ENCODE results near the gene UBR1.

Gene UBR1

DNA sequence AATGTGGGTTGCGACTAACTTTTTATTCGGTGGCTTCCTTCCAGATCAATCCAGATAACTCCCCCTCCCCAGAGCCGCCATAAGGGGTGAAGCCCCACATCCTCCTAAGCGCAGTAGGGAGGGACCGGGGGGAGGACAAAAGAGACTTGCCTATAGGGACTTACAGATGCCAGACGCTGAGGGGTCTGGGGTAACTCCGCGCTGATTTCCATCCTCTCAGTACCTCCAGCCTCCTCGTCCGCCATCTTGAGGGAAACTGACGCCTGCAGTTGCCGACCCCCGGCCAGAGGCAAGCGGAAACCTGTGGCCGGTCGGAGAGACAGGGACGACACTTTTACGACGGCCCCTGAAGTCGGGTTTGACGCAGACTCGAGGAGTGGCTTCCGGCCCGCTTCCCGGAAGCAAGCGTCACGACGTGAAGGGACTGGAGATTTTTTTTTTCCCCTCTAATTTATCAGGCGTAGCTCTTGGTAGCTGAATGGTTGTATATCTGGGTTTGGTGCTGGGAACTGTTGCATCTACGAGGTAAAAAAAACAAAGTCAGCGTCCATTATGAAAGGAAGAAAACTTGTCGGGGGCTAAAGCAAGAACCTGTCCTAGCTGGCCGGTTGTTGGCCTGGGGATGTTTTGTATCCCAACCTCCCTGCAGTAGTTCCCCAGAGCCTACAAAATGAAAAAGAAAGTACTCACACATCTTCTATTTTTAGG, at the start of gene UBR1:
TSS of gene UBR1 (minus strand) at position 261 of the 708 bp plus-strand sequence. CDS start at position 245, 16 bp downstream.
- H3K27ac ChIP-seq, result peak within 1 kb of the TSS; percentile 74
- TF ChIP-seq, protein P1, sequence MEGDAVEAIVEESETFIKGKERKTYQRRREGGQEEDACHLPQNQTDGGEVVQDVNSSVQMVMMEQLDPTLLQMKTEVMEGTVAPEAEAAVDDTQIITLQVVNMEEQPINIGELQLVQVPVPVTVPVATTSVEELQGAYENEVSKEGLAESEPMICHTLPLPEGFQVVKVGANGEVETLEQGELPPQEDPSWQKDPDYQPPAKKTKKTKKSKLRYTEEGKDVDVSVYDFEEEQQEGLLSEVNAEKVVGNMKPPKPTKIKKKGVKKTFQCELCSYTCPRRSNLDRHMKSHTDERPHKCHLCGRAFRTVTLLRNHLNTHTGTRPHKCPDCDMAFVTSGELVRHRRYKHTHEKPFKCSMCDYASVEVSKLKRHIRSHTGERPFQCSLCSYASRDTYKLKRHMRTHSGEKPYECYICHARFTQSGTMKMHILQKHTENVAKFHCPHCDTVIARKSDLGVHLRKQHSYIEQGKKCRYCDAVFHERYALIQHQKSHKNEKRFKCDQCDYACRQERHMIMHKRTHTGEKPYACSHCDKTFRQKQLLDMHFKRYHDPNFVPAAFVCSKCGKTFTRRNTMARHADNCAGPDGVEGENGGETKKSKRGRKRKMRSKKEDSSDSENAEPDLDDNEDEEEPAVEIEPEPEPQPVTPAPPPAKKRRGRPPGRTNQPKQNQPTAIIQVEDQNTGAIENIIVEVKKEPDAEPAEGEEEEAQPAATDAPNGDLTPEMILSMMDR (IDR thresholded peaks at IDR 0.05), result no peak

DNA sequence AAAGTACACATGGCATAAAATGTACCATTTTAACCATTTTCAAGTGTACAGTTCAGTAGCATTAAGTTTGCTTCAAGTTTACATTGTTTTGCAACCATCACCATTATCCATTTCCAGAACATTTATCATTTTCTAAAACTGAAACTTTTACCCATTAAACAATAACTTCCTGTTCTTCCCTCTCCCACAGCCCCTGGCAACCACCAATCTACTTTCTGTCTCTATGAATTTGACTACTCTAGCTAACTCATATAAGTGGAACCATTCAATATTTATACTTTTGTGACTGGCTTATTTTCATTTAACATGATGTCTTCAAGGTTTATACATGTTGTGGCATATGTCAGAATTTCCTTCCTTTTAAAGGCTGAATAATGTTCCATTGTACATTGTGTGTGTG, 47.4 kb upstream of the UBR1 start:
- H3K27ac ChIP-seq, result no peak overlapping the region
- no peak for TF ChIP-seq ZFX (IDR thresholded peaks at IDR 0.05; ENCODE audit: borderline replicate concordance)
- TF ChIP-seq, protein P1 (IDR thresholded peaks at IDR 0.05), result no peak

DNA sequence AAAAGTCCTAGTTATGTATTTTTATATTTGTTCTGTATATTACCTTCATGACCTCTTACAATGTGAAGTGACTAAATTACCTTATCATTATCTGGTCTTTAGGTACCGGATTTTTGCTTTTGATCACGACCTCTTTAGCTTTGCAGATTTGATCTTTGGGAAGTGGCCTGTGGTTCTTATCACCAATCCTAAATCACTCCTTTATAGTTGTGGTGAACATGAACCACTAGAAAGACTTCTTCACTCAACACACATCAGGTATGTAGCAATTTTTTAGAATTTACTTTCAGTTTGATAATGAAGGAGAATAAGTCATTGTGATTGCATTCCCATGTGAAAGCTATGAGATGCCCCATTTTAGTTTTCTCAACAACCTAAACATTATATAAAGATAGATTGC, 45.9 kb upstream of the UBR1 start:
- TF ChIP-seq ZFX (IDR thresholded peaks at IDR 0.05; ENCODE audit: borderline replicate concordance), result no peak
- TF ChIP-seq, protein P1 (IDR thresholded peaks at IDR 0.05), result no peak
- no peak overlapping the region for H3K27ac ChIP-seq

DNA sequence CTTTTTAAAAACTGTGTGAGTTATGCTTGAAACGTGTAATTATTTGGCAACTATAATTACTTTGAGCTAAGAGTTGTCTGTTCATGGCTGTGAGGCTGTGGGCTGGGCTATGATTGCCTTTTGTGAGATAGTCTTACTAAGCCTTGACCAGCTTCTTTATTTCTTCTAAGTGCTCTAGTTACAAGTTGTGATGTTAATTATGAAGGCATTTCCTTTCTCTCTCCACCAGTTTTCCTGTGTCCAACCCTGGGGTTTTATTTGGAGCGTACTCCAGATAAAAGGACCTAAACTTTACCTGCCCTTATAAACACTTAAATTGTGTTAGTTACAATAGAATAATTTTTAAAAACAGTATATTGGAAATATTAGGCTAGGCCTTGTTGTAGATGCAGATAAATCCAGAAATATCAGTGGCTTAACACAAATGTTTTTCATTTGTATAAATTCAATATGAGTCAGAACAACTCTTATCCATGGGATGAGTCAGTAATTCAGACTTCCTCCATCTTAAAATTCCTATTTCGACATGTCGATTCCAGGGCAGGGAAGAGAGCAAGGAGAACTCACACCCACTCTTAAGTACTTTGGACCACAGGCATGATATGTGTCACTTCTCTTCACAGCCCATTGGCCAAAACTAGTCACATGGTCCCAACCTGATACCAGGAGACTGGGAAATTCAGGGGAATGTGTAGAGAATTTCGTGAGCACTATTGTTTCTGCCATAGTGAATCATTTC, 44.5 kb upstream of the UBR1 start:
- no peak overlapping the region for H3K27ac ChIP-seq
- TF ChIP-seq ZFX (IDR thresholded peaks at IDR 0.05; ENCODE audit: borderline replicate concordance), result no peak
- TF ChIP-seq, protein P1 (IDR thresholded peaks at IDR 0.05), result no peak

GRCh38 chr15:43146184-43146583, 40.3 kb upstream of the UBR1 start:
- TF ChIP-seq, protein P1 (IDR thresholded peaks at IDR 0.05), result no peak
- TF ChIP-seq ZFX (IDR thresholded peaks at IDR 0.05; ENCODE audit: borderline replicate concordance), result no peak

GRCh38 chr15:43144512-43144911, 38.7 kb upstream of the UBR1 start:
- no peak overlapping the region for H3K27ac ChIP-seq
- no peak for TF ChIP-seq ZFX (IDR thresholded peaks at IDR 0.05; ENCODE audit: borderline replicate concordance)
- TF ChIP-seq, protein P1 (IDR thresholded peaks at IDR 0.05), result no peak

More at GRCh38 chr15:43146184-43146583, 40.3 kb upstream of the UBR1 start:
- no peak overlapping the region for H3K27ac ChIP-seq

All from 22Rv1 (cell line).